SK-N-SH (cell line): Measurements from ENCODE around the gene SLC25A29. TPM values are rescaled to one million over a fixed set of nuclear protein-coding genes. Genes with fewer than 3 reads are reported as not detected.

ENCODE experiments used
- CTCF ChIA-PET: fragments of 300-600, 350-600 bp; formaldehyde crosslinking; extraction: SDS; loops from one replicate; lab custom pipeline; 2021; lab: Yijun Ruan, JAX
- POLR2A ChIA-PET: fragments of 350-600 bp; sonication (Branson Sonifier 250); formaldehyde crosslinking; extraction: SDS; loops from one replicate; lab custom pipeline; 2020; ENCODE audit warnings: antibody characterized with exemption, inconsistent platforms; lab: Yijun Ruan, JAX
- DNase-seq: peaks from one replicate; pipeline ENCODE4 v3.0.0; 2012
- H2AFZ ChIP-seq: fragments of 200-600 bp; sonication (generic); 2 replicates; pipeline ENCODE4 v1.8.1; 2016; ENCODE audit warnings: antibody characterized with exemption, mild to moderate bottlenecking, low read depth
- H3F3A ChIP-seq: fragments of 200-600 bp; sonication (generic); replicated peaks from 2 replicates; pipeline ENCODE3; 2016; ENCODE audit warnings: antibody characterized with exemption, mild to moderate bottlenecking; ENCODE audit not compliant: insufficient read depth
- H3K27ac ChIP-seq, 2 experiments: fragments of 200-500 bp in 1 of 2; fragments of 200-600 bp in 1 of 2; sonication (Bioruptor generic) in 1 of 2; sonication (generic), shearing (Covaris generic) in 1 of 2; 2 replicates each; pipeline versions ENCODE4 v1.5.1 to v1.6.1; 2014 to 2016; ENCODE audit warnings: low read depth in 2 of 2, inconsistent platforms in 1 of 2, low read length in 1 of 2, mild to moderate bottlenecking in 1 of 2, mixed read lengths in 1 of 2
- H3K27me3 ChIP-seq: fragments of 200-600 bp; sonication (generic), shearing (Covaris generic); 2 replicates; pipeline ENCODE4 v1.6.1; 2016; ENCODE audit warnings: mixed run types; ENCODE audit not compliant: insufficient read depth
- H3K36me3 ChIP-seq, 2 experiments: fragments of 200-500 bp in 1 of 2; fragments of 200-600 bp in 1 of 2; sonication (Bioruptor generic) in 1 of 2; sonication (generic) in 1 of 2; replicated peaks in 1 of 2; 2 replicates each; pipeline versions ENCODE3 to v1.5.1; 2014 to 2016; ENCODE audit warnings: low read length in 1 of 2, mild to moderate bottlenecking in 1 of 2; ENCODE audit not compliant: insufficient read depth in 2 of 2, control insufficient read depth in 1 of 2
- H3K4me1 ChIP-seq, 2 experiments: fragments of 200-500 bp in 1 of 2; fragments of 200-600 bp in 1 of 2; sonication (Bioruptor generic) in 1 of 2; sonication (generic), shearing (Covaris generic) in 1 of 2; 2 replicates each; pipeline versions ENCODE4 v1.5.1 to v1.6.1; 2014 to 2016; ENCODE audit warnings: low read depth in 1 of 2, low read length in 1 of 2, mixed run types in 1 of 2; ENCODE audit not compliant: insufficient read depth in 2 of 2, control insufficient read depth in 1 of 2
- H3K4me2 ChIP-seq: fragments of 200-600 bp; sonication (generic), shearing (Covaris generic); 2 replicates; pipeline ENCODE4 v1.6.1; 2017; ENCODE audit warnings: mixed run types
- H3K4me3 ChIP-seq, 2 experiments: fragments of 200-500 bp in 1 of 2; fragments of 200-600 bp in 1 of 2; sonication (Bioruptor generic) in 1 of 2; sonication (generic), shearing (Covaris generic) in 1 of 2; 2 replicates each; pipeline versions ENCODE4 v1.5.1 to v1.8.1; 2014 to 2016; ENCODE audit warnings: low read depth in 2 of 2, inconsistent platforms in 1 of 2, low read length in 1 of 2, mild to moderate bottlenecking in 1 of 2, mixed read lengths in 1 of 2, moderate library complexity in 1 of 2
- H3K79me2 ChIP-seq: fragments of 200-600 bp; sonication (generic); 2 replicates; pipeline ENCODE4 v1.8.1; 2017; ENCODE audit warnings: mild to moderate bottlenecking; ENCODE audit not compliant: insufficient read depth
- H3K9ac ChIP-seq: fragments of 200-600 bp; sonication (generic); 2 replicates; pipeline ENCODE4 v1.6.1; 2017; ENCODE audit warnings: mixed run types
- H3K9me2 ChIP-seq: fragments of 200-600 bp; sonication (generic); 2 replicates; pipeline ENCODE4 v1.6.1; 2017; ENCODE audit warnings: mixed run types
- H3K9me3 ChIP-seq: fragments of 200-600 bp; sonication (generic); 2 replicates; pipeline ENCODE4 v1.6.1; 2017; ENCODE audit warnings: mixed run types, mild to moderate bottlenecking, moderate library complexity
- H4K20me1 ChIP-seq: fragments of 200-600 bp; sonication (generic); 2 replicates; pipeline ENCODE4 v1.6.1; 2017; ENCODE audit warnings: mild to moderate bottlenecking, mixed run types; ENCODE audit not compliant: insufficient read depth
- CHD2 ChIP-seq: fragments of 150-350 bp; IDR thresholded peaks from 2 replicates; pipeline ENCODE4 v1.6.1; 2018; ENCODE audit warnings: low read length; ENCODE audit not compliant: partially characterized antibody
- ELF1 ChIP-seq: IDR thresholded peaks from 2 replicates; pipeline ENCODE4 v1.4.0; 2012
- EP300 ChIP-seq, 2 experiments: IDR thresholded peaks; 2 replicates each; pipeline versions ENCODE4 v1.4.0 to v1.6.1; 2012; ENCODE audit warnings: borderline replicate concordance in 1 of 2, low read depth in 1 of 2, low read length in 1 of 2
- FOSL2 ChIP-seq: IDR thresholded peaks from 2 replicates; pipeline ENCODE4 v1.4.0; 2012; ENCODE audit warnings: low read depth, mild to moderate bottlenecking, moderate library complexity, borderline replicate concordance
- FOXJ3 ChIP-seq: sonication (generic); formaldehyde crosslinking; IDR thresholded peaks from 2 replicates; pipeline ENCODE4 v1.5.1; 2020; ENCODE audit warnings: mild to moderate bottlenecking, missing genetic modification reagents
- GABPA ChIP-seq: IDR thresholded peaks from 2 replicates; pipeline ENCODE4 v1.4.0; 2012; ENCODE audit warnings: low read depth, mild to moderate bottlenecking
- NFIC ChIP-seq: IDR thresholded peaks from 2 replicates; pipeline ENCODE4 v1.4.0; 2012; ENCODE audit warnings: borderline replicate concordance
- POLR2AphosphoS5 ChIP-seq: IDR thresholded peaks from 2 replicates; pipeline ENCODE4 v1.6.1; 2012; ENCODE audit warnings: low read depth, low read length
- RAD21 ChIP-seq: IDR thresholded peaks from 2 replicates; pipeline ENCODE4 v1.6.1; 2012; ENCODE audit warnings: mild to moderate bottlenecking, low read length
- RXRA ChIP-seq: IDR thresholded peaks from 2 replicates; pipeline ENCODE4 v1.4.0; 2012; ENCODE audit warnings: low read depth, mild to moderate bottlenecking, borderline replicate concordance
- TCF12 ChIP-seq: IDR thresholded peaks from 2 replicates; pipeline ENCODE4 v1.4.0; 2012
- TEAD4 ChIP-seq: IDR thresholded peaks from 2 replicates; pipeline ENCODE4 v1.4.0; 2012; ENCODE audit warnings: mild to moderate bottlenecking, borderline replicate concordance; ENCODE audit not compliant: insufficient read depth
- YY1 ChIP-seq: IDR thresholded peaks from 2 replicates; pipeline ENCODE4 v1.4.0; 2012; ENCODE audit warnings: low read depth, mild to moderate bottlenecking
- WGBS: methylation state at CpG from one replicate; pipeline ENCODE4 v1.1.6; 2017; ENCODE audit warnings: low lambda C conversion rate; 5-methylcytosine and 5-hydroxymethylcytosine counted together
- polyA plus RNA-seq, 3 experiments: library from polyadenylated mRNA; depleted of rRNA; stranded (reverse); fragments of >200 nt; gene quantifications; 2 replicates each; pipeline ENCODE4 v1.2.3, GENCODE V29; 2012
- TF ChIP-seq, protein P1 (sequence below): IDR thresholded peaks from 2 replicates; pipeline ENCODE4 v1.4.0; 2012; ENCODE audit warnings: low read depth, borderline replicate concordance
- TF ChIP-seq, protein P2 (sequence below): IDR thresholded peaks from 2 replicates; pipeline ENCODE4; 2012
- TF ChIP-seq, protein P3 (sequence below): IDR thresholded peaks from 2 replicates; pipeline ENCODE4 v1.4.0; 2012; ENCODE audit warnings: low read depth
- TF ChIP-seq, protein P4 (sequence below): fragments of 150-350 bp; IDR thresholded peaks from 2 replicates; pipeline ENCODE4 v1.6.1; 2016; ENCODE audit warnings: mild to moderate bottlenecking, low read depth, low read length

SLC25A29 gene
- polyA plus RNA-seq, 1 of the 3 experiments (the other 2 are of a cell fraction), result 66.9 TPM

DNA sequence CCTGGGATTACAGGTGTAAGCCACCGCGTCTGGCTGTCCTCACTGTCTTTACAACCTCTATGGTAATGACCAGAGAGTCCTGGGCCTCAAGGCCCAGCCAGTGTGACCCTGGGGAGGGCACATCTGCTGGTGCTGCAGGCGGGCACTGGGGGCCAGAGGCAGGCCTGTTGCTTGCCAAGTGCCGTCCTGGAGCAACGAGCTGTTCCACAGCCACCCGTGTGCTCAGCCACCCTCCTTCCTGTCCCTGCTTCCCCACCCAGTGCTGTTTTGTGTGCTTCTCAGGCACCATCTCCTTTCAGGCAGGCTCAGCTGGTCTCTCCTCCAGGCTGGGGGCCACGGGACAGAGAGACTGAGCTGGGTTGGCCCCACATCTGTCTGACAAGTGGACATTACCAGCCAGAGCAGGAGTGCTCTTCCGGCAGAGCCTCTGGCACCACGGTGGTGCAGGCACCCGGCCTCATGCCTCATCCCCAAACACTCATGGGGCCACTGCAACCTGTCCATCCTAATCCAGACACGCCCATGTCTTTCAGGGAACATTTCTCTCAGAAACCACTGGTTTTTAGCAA lies 25.9 kb upstream of the SLC25A29 start:
- ChIA-PET POLR2A (no interaction called here), CTCF (interaction anchor here (1.1 kb wide), 1 partner anchor 13 kb away, joined by 3 read pairs; no protein-coding TSS in a partner anchor)
- no peak for DNase-seq
- H3K4me2 ChIP-seq, result no peak overlapping the region
- H3K27ac ChIP-seq, result no peak overlapping the region
- WGBS, result 90% methylated on average over 7 of the region's 11 CpGs
- no peaks in the 10 kb centered on the region for H3K79me2 ChIP-seq
- peaks cover 6 to 17% of the 10 kb centered on the region in 2 experiments for H3K36me3 ChIP-seq
- H3K9me2 ChIP-seq, result no peaks in the 10 kb centered on the region
- TF ChIP-seq RXRA, result no peak
- no peak for TF ChIP-seq POLR2AphosphoS5
- no peak for TF ChIP-seq GABPA
- no peak for TF ChIP-seq ELF1
- TF ChIP-seq FOSL2, result no peak
- no peak for TF ChIP-seq YY1
- no peak for TF ChIP-seq TEAD4
- TF ChIP-seq, protein P1, sequence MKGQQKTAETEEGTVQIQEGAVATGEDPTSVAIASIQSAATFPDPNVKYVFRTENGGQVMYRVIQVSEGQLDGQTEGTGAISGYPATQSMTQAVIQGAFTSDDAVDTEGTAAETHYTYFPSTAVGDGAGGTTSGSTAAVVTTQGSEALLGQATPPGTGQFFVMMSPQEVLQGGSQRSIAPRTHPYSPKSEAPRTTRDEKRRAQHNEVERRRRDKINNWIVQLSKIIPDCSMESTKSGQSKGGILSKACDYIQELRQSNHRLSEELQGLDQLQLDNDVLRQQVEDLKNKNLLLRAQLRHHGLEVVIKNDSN, result no peak
- TF ChIP-seq EP300 (IDR thresholded peaks at IDR 0.05; ENCODE audit: borderline replicate concordance in 1 of 2, low read depth in 1 of 2, low read length in 1 of 2), result no peak
- no peaks in the 10 kb centered on the region for H3K27me3 ChIP-seq
- no peak overlapping the region for H3K4me3 ChIP-seq
- H3K4me1 ChIP-seq, result no peaks in the 10 kb centered on the region; a peak in 1 of 4 replicates
- no peak overlapping the region for H2AFZ ChIP-seq
- no peaks in the 10 kb centered on the region for H3K9me3 ChIP-seq
- H3F3A ChIP-seq, result no peaks in the 10 kb centered on the region
- H3K9ac ChIP-seq, result no peak overlapping the region
- no peaks in the 10 kb centered on the region for H4K20me1 ChIP-seq

DNA sequence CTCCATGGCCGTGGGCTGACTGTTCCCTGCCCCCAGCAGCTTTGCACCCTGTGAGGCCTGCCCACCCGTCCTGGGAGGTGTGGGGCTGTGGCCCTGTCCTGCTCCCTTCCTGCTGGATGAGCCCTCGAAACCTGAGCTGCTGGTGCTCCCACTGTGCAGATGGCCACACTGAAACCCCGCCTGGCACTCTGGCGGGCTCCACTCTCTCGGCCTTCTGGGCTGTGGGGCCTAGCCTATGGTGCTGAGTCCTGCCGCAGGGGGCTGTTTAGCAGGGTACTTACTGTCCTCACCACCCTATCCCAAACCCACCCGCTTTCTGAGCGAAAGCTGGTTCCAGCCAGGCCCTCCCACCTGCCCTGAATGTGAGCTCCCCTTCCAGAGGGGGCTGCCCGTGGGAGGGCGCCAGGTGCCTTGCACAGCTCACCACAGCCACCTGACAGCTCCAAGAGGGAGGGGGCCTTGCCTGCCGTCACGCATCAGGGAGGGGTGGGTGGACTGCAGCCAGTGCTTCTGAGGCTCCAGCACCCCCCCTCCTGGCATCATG lies 24.2 kb upstream of the SLC25A29 start:
- no peak for DNase-seq
- no peak overlapping the region for H3K4me3 ChIP-seq
- 77% methylated on average over 4 of the region's 13 CpGs for WGBS
- H3K9ac ChIP-seq, result no peak overlapping the region
- H3K4me2 ChIP-seq, result no peak overlapping the region
- no peaks in the 10 kb centered on the region for H3K79me2 ChIP-seq
- CTCF ChIA-PET, result interaction anchor here (0.6 to 1.3 kb wide), 2 partner anchors 47 to 84 kb away, joined by 3 read pairs; no protein-coding TSS in a partner anchor
- no peak overlapping the region for H2AFZ ChIP-seq
- TF ChIP-seq, protein P2, sequence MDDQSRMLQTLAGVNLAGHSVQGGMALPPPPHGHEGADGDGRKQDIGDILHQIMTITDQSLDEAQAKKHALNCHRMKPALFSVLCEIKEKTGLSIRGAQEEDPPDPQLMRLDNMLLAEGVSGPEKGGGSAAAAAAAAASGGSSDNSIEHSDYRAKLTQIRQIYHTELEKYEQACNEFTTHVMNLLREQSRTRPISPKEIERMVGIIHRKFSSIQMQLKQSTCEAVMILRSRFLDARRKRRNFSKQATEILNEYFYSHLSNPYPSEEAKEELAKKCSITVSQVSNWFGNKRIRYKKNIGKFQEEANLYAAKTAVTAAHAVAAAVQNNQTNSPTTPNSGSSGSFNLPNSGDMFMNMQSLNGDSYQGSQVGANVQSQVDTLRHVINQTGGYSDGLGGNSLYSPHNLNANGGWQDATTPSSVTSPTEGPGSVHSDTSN, result no peak
- TF ChIP-seq RAD21, result no peak
- TF ChIP-seq FOXJ3 (CRISPR knock-in tag), result no peak
- TF ChIP-seq CHD2, result no peak
- no peak for TF ChIP-seq TCF12
- TF ChIP-seq, protein P3, sequence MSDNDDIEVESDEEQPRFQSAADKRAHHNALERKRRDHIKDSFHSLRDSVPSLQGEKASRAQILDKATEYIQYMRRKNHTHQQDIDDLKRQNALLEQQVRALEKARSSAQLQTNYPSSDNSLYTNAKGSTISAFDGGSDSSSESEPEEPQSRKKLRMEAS, result no peak
- TF ChIP-seq NFIC, result no peak
- TF ChIP-seq, protein P4, sequence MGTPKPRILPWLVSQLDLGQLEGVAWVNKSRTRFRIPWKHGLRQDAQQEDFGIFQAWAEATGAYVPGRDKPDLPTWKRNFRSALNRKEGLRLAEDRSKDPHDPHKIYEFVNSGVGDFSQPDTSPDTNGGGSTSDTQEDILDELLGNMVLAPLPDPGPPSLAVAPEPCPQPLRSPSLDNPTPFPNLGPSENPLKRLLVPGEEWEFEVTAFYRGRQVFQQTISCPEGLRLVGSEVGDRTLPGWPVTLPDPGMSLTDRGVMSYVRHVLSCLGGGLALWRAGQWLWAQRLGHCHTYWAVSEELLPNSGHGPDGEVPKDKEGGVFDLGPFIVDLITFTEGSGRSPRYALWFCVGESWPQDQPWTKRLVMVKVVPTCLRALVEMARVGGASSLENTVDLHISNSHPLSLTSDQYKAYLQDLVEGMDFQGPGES, result no peak
- TF ChIP-seq, protein P1, result no peak
- TF ChIP-seq POLR2AphosphoS5, result no peak
- TF ChIP-seq, all 33 proteins: peak for 0
- Histone ChIP-seq H3K9me3 (no peaks in the 10 kb centered on the region), H3K9me2 (no peaks in the 10 kb centered on the region), H3F3A (no peaks in the 10 kb centered on the region), H4K20me1 (no peaks in the 10 kb centered on the region), H3K27me3 (no peaks in the 10 kb centered on the region), H3K4me1 (no peaks in the 10 kb centered on the region; a peak in 1 of 4 replicates), H3K36me3 (peaks cover 6 to 7% of the 10 kb centered on the region in 2 experiments), H3K27ac (no peak overlapping the region)
- POLR2A ChIA-PET, result interaction anchor here (0.6 kb wide), 1 partner anchor 80 kb away, joined by 3 read pairs; no protein-coding TSS in a partner anchor
